DND-41 (cell line): ENCODE data around the gene RHBDF1.

Experiments
- EZH2 ChIP-seq: IDR thresholded peaks from 3 replicates; pipeline ENCODE4 v1.6.1; 2012; ENCODE audit warnings: borderline replicate concordance, low read depth, mild to moderate bottlenecking, moderate library complexity, low read length, inconsistent platforms; ENCODE audit not compliant: severe bottlenecking
- TF ChIP-seq, protein P1 (sequence below): IDR thresholded peaks from 2 replicates; pipeline ENCODE4 v1.5.1; 2012; ENCODE audit warnings: borderline replicate concordance, low read length, moderate library complexity, mild to moderate bottlenecking; ENCODE audit not compliant: poor library complexity, severe bottlenecking; ENCODE audit errors: extremely low read depth

- TF ChIP-seq, protein P1, sequence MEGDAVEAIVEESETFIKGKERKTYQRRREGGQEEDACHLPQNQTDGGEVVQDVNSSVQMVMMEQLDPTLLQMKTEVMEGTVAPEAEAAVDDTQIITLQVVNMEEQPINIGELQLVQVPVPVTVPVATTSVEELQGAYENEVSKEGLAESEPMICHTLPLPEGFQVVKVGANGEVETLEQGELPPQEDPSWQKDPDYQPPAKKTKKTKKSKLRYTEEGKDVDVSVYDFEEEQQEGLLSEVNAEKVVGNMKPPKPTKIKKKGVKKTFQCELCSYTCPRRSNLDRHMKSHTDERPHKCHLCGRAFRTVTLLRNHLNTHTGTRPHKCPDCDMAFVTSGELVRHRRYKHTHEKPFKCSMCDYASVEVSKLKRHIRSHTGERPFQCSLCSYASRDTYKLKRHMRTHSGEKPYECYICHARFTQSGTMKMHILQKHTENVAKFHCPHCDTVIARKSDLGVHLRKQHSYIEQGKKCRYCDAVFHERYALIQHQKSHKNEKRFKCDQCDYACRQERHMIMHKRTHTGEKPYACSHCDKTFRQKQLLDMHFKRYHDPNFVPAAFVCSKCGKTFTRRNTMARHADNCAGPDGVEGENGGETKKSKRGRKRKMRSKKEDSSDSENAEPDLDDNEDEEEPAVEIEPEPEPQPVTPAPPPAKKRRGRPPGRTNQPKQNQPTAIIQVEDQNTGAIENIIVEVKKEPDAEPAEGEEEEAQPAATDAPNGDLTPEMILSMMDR = no peak
- no peak for TF ChIP-seq EZH2
Observed at GRCh38 chr16:58491-59439, 13.7 kb downstream of the RHBDF1 start.
